Hematopoietic multipotent progenitor cell treated with erythropoietin and hydrocortisone succinate and interleukin-3 and kit ligand, for 6 days (in vitro differentiated cells): Measurements from ENCODE around the gene ZNF865.

Experiments used
- DNase-seq: peaks from one replicate; pipeline ENCODE4 v3.0.0-alpha.2; 2015

The ZNF865 gene

DNA sequence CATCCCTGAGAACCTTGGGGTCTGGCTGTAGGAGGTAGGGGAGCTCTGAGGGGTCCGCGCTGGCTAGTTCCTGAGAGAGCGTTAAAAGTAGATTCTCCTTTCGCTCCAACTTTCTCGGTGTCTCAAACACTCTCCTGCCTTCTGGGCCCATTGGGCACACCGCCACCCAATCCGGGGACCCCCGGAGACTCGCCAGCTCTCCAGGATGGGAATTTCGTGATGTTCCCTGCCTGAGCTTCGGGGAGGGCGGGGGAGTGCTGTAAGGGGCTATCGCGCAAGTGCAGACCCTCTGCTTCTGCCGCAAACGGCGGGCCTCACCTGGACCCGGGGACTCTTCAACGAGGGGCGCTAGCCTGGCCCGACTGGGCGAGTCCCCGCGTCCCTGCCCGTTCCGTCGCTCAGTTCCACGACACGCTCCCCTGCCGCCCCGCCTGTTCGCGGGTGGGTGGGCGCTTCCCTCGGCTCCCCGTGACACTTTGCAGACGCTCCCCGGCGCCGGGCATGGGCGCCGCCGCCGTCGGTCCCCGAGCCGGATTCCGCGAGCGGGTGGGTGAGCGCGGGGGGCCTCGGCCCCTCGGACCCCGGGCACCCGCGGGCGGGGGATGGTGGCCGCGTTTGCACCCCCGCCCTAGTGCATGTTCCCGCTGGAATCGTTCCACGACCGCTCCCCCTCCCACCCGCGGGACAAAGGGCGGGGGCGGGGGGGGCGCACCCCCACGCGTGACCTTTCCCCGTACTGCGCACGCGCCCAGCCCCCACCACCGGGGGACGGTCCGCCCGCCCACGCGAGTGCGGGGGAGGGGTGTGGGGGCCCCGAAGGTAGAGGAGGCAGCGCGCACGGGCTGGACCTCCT lies 42.5 kb downstream of the ZNF865 start, which contains the start of gene CCDC106:
Gene CCDC106, plus strand, starts transcription at position 481 of the 853 bp plus-strand sequence. CDS start 835 bp downstream, outside the sequence.
- DNase-seq: peak; percentile 69

DNA sequence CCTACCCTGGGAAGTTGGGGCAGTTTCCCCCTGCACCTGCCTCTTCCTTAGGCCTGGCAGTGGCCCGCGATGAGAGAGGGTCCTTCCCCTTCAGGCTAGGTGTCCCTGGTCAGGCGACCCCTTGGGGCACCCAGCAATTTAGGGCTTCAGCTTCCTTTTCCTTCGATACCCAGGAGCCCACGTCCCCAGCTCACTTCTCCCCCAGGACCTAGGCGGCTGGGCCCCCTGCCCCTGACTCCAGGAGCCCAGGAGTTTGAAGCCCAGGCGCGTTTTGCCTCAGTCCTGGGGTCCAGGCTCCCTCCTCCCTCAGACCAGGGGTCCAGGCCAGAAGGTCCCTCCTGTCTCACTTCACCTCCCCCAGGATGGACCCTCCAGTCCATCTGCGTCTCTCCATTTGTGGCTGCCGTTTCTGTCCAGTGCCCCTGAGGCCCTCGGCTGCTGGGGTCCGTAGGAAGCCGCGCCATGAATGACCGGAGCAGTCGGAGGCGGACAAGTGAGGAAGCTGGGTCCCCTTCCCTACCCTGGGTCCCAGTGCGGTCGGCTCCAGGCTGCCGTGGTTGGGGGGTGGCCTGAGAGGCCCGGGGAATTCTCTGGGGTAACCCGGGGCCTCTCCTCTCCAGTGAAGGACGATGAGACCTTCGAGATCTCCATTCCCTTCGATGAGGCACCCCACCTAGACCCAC lies 43.3 kb downstream of the ZNF865 start:
- DNase-seq: peak; percentile 44

DNA sequence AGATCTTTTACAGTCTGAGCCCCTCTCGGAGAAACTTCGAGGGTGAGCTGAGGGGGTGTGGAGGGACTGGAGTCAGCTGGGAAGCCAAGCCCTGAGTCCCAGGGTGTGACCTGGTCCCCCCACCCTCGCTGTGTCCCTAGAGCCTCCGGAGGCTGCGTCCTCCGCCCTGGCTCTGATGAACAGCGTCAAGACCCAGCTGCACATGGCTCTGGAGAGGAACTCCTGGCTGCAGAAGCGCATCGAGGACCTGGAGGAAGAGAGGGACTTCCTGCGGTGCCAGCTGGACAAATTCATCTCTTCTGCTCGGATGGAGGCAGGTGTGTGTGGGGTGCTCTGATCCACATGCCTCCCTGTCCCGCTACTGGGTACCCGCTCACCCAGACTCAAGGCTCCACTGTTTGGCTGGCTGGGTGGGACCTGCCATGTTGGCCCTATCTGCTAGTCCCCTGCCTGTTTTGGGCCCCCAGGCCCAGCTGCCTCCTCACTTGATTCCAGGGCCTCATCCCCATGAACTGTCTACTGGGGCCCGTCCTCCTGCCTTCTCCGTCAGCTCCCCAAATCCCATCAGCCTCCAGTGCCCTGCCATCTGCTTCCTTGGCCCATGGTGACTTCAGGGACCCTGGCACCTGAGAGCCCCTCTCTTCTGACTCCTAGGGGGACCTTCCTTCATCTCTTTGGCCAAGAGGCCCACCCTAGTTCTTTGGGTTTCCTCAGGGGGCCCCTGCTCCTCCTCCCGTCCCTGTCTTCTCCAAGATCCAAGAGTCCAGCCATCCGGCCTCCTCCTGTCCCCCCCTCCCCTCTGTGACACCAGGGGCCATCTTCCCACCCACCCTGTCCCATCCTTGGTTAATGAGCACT lies 44.0 kb downstream of the ZNF865 start:
- no peak for DNase-seq

DNA sequence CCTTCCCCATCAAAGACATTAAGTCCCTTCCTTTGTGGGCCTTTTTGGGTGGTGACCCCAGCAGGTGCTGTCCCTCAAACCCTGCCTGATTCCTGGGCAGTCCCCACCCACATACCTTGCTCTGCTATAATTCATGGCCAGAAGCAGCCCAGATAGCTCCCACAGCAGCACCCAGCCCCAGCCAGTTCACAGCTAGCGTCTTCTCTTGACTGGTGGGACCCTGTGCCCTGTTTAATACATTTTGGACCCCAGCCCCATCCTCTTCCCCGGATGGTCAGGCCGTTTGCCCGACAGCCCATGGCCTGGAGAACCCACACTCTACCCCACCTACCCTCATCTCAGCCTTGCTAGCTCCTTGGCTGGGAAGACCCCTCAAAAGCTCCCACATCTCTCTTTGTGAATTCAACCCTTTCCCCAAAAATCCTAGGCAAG lies 44.7 kb downstream of the ZNF865 start:
- no peak for DNase-seq

DNA sequence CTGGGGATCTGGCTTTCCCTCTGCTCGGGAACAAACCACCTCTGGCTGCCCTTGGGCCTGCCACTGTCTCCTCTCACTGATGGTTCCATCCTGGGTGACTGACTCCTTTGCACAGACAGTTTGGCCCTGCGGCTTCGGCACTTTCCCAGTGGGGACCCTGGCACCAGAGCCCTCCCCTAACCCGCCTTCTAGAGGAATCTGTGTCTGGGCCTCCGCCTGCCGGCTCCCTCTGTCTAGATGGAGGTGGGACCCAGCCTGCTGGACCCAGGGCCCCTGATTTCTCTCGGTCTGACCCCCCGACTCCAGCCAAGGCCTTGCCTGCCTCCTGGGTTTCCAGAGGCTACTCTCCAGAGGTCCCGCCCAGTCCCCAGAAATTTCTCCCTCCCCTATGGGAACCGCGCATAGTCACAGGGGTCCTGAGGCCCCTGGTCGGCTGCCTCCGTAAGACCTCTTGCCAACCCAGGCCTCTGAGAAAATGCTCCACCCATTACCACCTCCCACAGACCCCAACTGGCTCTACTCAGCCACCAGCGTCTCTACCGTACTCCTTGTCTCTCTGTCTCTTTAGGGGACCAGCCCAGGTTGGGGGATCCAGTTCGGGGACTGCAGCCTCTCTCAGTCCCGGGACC lies 45.3 kb downstream of the ZNF865 start:
- no peak for DNase-seq

DNA sequence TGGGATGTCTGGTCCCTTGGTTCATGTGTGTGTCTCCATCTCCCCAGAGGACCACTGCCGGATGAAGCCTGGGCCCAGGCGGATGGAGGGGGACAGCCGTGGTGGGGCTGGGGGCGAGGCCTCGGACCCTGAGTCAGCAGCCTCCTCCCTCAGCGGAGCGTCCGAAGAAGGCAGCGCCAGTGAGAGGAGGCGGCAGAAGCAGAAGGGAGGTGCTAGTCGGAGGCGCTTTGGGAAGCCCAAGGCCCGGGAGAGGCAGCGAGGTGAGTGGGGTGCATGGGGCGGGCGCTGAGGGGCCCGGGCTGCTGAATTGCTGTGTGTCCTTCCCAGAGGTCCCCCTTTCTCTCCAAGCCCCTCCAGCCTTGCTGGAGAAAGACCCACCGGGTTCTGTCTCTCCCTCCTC lies 45.8 kb downstream of the ZNF865 start:
- DNase-seq: no peak

DNA sequence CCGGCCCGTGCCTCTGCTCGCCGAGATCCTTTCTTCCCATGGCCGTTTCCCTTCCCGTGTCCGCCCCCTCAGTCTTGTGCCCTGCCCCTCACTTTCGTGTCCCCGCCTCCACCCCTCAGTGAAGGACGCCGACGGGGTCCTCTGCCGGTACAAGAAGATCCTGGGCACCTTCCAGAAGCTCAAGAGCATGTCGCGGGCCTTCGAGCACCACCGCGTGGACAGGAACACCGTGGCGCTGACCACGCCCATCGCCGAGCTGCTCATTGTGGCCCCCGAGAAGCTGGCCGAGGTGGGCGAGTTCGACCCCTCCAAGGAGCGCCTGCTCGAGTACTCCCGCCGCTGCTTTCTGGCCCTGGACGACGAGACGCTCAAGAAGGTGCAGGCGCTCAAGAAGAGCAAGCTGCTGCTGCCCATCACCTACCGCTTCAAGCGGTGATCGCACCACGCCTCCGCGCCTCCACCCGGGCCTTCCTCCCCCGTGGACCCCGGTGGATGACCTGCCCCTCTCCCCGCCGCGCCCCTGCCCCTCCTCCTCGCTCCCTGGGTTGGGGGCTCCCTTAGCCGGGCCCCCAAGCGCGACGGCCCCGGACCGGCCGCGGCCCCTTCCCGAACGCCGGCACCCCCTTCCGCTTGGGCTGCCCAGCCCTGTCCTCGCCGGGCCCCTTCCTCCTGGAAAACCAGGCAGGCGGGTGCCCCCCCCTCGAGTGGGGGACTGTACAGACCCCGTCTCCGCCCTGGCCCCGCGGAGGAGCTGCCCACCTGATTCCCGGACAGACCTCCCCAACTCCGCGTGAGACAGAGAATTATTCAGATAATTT lies 47.1 kb downstream of the ZNF865 start:
- DNase-seq: no peak

DNA sequence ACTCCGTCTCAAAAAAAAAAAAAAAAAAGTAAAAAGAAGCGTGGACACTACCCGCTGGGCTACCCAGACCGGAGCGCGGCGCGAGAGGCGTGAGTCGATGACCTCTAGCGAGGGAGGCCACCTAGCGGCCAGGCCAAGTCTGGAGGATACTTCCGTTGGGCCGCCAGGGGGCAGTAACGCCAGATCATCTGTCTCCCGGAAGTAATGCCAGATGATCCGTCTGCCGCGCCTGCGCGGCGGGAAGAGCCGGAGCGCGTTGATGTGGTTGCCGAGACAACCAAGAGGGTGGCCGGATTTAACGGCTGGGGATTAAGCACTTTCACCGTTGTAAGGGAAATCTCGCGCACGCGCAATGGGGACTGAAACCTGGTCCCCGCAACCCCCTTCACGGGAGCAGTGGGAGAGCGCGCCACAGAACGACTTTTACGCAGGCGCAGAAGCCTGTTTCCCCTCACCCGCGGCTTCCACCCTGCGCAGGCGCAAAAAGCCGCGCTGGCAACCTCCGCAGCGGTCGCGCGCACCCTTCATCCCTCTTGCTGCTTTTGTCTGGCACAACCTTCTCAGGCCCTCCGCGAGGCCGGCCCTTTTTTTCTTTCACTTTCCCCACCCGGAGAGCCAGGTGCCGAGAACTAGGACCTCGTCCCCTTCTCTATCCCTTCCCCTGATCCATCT lies 48.3 kb downstream of the ZNF865 start:
- peak; percentile 99 for DNase-seq

DNA sequence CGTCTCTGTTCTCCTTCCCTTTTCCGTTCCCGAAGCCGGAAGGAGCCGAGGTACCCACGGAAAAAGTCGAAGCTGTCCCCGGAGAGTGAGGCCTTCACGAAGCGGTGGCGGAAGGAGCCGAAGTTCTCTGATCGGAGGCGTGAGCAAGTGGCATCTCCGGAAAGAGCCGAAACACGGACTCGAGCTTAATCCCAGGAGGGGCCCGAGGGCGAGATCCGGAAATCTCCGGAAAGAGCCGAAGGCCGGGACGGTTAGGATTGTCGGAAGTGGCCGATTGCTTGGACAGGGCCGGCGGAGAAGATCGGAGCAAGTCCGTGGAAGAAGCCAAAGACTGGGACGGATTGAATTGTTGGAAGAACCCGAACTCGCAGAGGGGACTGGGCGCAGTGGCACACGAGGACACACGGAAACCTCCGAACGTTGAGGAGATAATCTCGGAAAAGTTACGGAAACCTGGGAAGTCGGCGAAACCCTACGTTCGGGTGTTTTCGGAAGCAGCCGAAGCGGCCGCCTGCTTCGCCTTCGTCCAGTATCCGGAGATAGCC lies 48.9 kb downstream of the ZNF865 start:
- DNase-seq: peak; percentile 100

DNA sequence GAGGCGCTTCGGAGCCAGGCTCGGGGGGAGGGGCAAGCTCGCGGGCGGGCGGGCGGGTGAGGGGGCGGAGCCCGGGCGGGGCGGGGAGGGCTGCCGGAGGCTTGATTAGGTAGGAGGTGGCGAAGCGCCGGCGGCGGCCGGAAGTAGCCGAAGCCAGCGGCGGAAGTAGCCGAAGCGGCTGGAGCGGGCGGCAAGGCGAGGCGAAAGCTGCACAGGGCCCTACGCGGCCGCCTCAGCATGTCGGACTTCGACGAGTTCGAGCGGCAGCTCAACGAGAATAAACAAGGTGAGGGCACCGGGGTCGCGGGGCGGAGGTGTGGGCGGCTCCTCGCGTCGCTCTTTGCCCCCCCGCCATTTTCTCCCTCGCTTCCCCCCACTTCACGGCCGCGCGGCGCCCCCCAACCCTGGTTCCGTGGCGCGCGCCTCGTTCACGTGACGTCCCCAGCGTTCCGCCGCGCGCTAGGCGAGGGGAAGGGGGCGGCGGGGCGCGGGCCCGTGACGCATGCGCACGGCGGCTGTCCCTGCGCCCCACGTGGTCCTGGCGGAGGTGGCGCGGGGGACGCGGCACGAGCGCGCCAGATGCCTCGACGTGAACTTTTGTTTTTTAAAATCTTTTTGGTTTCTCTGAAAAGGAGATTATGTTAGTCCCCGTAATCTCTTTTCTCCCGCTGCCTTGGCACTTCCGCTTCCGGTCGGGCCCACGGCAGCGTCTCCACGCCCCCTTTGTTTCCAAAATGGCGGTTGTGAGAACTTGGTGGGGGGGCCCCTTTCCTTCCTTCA lies 49.6 kb downstream of the ZNF865 start, which contains the start of gene U2AF2:
Gene U2AF2, plus strand, starts transcription at position 168 of the 780 bp plus-strand sequence. Its CDS starts 70 bp downstream, at position 238.
- DNase-seq: peak; percentile 96

DNA sequence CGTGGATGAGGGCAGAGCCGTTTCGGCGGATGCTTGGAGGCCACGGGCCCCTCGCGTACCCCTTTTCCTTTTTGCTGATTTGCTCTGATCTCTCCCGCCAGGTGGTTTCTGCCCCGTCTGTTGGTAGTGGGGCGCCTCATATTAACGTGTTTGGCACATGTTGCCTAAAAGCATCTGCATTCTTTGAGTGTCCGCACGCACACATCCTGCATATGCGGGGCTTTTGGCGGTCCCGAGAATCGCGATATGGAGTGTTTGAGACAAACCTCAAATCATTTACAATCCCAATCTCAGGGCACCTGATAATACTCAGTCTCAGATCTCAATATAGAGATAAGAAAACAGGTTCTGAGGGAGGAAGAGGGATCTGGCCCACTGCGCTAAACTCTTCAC lies 50.2 kb downstream of the ZNF865 start:
- DNase-seq: no peak

DNA sequence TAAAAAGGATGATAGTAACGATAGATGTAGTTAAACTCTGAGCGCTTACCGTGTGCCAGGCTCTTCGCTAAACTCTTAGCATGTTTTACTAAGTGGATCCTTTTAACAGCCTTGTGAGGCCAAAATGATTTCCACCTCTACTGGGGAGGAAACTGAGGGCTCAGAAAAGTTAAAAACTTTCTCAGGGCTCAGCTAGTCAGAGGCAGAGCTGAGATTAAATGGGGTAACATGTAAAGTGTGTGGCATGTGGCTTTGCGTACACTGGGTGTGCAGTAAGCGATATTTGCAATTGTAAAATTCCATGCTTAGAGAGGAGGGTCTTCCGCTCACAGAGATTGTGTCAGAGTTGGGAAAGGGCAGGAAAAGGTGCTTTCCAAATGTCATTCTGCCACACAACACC lies 51.1 kb downstream of the ZNF865 start:
- no peak for DNase-seq

DNA sequence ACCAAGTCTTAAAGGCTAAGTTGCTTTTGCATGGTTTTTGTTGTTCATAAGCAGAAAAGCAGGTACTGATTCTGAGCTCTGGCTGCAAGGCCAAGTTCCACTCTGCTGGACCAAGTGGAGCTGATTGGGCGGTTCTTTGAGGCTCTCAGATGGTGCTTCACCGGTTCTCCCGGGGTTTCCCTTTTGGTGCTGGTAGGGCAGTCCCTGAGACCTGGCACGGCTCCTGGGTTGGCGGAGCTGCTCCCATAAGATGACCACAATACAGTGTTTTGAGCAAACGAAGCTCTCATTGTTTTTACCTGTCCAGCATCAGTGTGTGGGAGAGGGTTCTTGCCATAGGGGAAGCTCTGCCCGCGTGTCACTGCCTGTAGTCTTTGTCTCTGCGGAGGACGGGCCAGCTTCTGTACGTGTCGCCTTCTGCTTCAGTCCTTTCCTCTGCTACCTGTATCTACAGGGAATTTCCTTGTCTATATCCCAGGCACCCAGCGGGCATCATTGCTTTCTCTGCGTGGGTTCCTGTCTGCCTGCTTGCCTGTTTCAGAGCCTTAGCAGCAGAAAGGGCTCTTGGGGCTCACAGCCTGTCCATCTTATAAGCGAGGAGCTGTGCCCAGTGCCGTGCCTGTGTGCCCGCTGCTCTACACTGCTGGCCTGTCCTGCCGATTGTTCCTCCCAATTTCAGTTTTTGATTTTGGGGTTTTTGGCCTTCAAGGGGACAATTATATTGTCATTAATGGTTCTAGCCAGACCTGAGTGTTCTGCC lies 51.7 kb downstream of the ZNF865 start:
- peak; percentile 32 for DNase-seq

DNA sequence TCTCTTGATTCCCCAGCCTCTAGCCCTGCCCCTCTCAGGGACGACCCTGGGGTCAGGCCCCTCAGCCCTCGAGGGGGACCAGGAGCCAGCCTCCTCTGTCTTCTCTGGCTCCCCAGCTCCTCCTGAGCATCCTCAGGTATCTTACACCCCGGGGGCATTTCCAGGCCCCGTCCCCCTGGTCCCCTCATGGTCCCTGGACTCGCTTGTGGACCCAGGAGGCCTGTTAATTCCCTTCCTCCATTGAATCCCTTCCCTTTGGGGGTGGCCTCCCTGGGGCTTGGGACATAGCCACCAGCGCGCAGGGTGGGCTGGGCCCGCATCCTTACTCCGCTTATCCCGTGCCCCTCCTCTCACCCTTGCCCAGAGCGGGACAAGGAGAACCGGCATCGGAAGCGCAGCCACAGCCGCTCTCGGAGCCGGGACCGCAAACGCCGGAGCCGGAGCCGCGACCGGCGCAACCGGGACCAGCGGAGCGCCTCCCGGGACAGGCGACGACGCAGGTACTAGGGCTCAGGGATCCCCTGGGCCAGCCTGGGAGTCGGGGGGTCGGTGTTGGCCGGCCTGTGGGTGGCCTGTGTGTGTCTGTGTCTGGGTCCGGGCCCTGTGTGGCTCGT lies 53.5 kb downstream of the ZNF865 start:
- no peak for DNase-seq

DNA sequence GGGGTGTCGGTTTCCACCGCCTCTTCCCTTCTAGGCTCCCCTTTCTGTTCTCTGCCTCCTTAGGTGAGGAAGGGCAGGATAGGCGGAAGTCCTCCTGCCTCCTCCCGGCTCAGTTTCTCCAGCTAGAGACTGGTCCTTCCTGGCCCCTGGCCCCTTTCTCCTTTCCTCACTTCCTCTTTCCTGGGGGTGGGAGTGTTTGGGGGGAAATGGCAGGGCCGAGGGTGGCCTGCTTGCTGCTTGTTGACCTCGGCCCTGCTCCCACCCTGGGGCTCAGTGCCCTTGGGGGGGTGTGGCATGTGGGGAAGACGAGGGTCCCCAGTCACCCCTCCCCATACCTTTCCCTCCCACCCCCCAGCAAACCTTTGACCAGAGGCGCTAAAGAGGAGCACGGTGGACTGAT lies 54.4 kb downstream of the ZNF865 start:
- DNase-seq: no peak

DNA sequence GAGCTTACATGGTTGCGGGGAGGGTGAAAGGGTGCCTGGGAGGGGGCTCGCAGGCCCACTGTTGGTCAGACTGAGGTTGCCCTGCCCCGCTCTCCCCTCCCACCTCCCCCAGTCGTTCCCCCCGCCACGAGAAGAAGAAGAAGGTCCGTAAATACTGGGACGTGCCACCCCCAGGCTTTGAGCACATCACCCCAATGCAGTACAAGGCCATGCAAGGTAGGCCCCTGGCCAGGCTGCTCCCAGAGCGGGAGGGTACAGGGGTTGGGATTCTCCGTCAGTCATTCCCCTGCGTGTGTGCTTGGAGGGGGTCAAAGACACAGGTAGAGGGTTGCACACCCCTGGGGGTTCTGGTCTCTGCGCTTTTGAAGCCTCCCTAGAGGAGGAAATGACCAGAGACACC lies 55.0 kb downstream of the ZNF865 start:
- DNase-seq: no peak

DNA sequence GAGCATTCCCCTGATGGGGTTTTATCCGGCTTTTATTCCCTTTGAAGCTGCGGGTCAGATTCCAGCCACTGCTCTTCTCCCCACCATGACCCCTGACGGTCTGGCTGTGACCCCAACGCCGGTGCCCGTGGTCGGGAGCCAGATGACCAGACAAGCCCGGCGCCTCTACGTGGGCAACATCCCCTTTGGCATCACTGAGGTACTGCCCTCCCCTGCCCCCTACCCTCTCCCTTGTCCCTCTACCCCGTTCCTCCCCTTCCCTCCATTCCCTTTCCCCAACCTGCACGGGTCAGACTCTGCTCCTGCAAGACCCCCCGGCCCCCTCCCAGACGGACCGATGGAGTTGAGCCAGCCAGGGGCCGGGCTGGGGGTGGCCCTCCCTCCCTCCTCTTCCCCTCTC lies 55.5 kb downstream of the ZNF865 start:
- no peak for DNase-seq

DNA sequence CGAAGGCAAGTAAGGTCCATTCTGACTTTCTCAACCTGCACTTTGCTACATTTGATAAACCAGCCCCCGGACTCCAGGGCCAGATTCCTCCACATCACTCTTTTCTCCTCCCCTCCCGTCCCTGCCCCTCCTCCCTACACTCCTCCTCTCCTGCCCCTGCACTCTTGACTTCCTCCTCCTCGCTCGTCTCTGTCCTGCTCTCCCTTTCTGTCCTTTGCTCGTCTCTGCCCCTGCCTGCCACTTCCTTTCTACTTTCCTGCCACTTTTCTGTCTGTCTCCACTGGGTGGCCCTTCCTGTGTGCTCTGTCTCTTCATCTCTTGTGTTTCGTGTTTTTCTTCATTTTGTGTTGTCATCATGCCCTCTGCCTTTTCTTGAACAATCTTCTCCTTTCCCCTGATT lies 56.4 kb downstream of the ZNF865 start:
- no peak for DNase-seq
